Measurements from ENCODE around the gene TANGO2. TPM values are rescaled to one million over a fixed set of nuclear protein-coding genes. Genes with fewer than 3 reads are reported as not detected.

Gene TANGO2
- total and polyA plus RNA-seq, 9 of the 15 experiments (the other 6 are each of a cell fraction or from before 2014, with no cell fraction given) = 15.5 to 94.9 (median 70.1) TPM

DNA sequence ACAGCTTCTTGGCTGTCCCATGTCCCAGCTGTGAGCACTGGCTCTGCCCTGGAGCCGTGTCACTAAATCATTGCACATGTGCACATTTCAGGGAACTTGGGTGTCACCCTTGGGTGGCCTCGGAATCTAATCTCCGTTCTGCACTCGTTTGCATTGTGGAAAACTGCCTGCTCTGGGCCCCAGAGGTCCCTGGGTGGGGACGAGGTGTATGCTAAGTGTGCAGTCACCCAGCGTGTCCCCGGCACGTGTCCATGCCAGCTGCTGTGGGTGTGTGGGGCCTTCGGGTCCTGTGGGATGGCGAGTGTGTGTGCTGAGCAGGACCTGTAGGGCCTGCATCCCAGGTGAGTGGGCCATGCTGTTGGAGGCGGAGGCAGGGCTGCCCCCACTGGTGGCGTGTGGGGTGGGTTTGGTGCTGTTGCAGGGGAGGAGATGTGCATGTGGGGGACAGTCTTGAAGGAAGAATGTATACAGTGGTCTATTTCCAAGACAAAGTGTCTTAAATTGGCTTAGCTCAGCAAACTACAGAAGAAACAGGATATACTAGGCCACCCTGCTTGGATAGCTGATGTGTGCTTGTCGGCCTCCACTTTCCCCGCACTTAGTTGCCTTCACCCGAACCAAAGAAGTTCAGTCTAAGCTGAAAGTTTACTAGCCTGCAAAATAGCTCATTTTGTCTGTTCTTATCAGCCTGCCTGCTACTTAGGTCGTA is 14.6 kb downstream of the TANGO2 start (continued):
- TF ChIP-seq ATF3 (IDR thresholded peaks at IDR 0.05) (0 out of 2 replicates have a peak, but pooled peaks have one; percentile 10), ATF3 (CRISPR knock-in tag; conservative IDR thresholded peaks at IDR 0.05) (no peak), CBX2 (IDR thresholded peaks at IDR 0.05; ENCODE audit: insufficient read depth, low read length, poor library complexity, severe bottlenecking) (no peak), THAP12 (CRISPR knock-in tag; IDR thresholded peaks at IDR 0.05) (peak; percentile 68; the same call in 1 of the 2 replicates), HDAC2 (IDR thresholded peaks at IDR 0.05) (peak; percentile 85), NR3C1 (CRISPR knock-in tag; IDR thresholded peaks at IDR 0.05) (no peak), MYC (IDR thresholded peaks at IDR 0.05; ENCODE audit: low read depth, low read length) (peak; percentile 59), MYC (CRISPR knock-in tag; IDR thresholded peaks at IDR 0.05; ENCODE audit: borderline replicate concordance, low read depth) (no peak), ZNF23 (CRISPR knock-in tag; IDR thresholded peaks at IDR 0.05) (no peak), SAP30 (IDR thresholded peaks at IDR 0.05; ENCODE audit: borderline replicate concordance, insufficient read depth, low read depth, low read length, poor library complexity, severe bottlenecking) (no peak), CBX3 (IDR thresholded peaks at IDR 0.05; ENCODE audit: borderline replicate concordance in 1 of 2, low read length in 2 of 2) (0 out of 3 replicates have a peak, but pooled peaks of 1 of the 2 experiments have one; percentile 24), ASH1L (IDR thresholded peaks at IDR 0.05; ENCODE audit: borderline replicate concordance, low read depth, partially characterized antibody) (no peak), CTBP1 (IDR thresholded peaks at IDR 0.05; ENCODE audit: borderline replicate concordance) (peak; percentile 39; the same call in 1 of the 2 replicates), NCOA6 (IDR thresholded peaks at IDR 0.05) (no peak), POLR2B (IDR thresholded peaks at IDR 0.05; ENCODE audit: low read depth, partially characterized antibody) (no peak), ADNP (tag; IDR thresholded peaks at IDR 0.05) (no peak), PHF21A (IDR thresholded peaks at IDR 0.05; ENCODE audit: borderline replicate concordance, low read depth) (peak; percentile 72), KDM5B (IDR thresholded peaks at IDR 0.05; ENCODE audit: insufficient replicate concordance, low read depth, low read length) (no peak), KLF6 (CRISPR knock-in tag; IDR thresholded peaks at IDR 0.05; ENCODE audit: borderline replicate concordance) (no peak), PREB (CRISPR knock-in tag; IDR thresholded peaks at IDR 0.05) (no peak)
- TF ChIP-seq, protein P1, sequence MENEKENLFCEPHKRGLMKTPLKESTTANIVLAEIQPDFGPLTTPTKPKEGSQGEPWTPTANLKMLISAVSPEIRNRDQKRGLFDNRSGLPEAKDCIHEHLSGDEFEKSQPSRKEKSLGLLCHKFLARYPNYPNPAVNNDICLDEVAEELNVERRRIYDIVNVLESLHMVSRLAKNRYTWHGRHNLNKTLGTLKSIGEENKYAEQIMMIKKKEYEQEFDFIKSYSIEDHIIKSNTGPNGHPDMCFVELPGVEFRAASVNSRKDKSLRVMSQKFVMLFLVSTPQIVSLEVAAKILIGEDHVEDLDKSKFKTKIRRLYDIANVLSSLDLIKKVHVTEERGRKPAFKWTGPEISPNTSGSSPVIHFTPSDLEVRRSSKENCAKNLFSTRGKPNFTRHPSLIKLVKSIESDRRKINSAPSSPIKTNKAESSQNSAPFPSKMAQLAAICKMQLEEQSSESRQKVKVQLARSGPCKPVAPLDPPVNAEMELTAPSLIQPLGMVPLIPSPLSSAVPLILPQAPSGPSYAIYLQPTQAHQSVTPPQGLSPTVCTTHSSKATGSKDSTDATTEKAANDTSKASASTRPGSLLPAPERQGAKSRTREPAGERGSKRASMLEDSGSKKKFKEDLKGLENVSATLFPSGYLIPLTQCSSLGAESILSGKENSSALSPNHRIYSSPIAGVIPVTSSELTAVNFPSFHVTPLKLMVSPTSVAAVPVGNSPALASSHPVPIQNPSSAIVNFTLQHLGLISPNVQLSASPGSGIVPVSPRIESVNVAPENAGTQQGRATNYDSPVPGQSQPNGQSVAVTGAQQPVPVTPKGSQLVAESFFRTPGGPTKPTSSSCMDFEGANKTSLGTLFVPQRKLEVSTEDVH (IDR thresholded peaks at IDR 0.05; ENCODE audit: low read depth, partially characterized antibody) = no peak

Measured in K562 (cell line).